Retinal pigment epithelial cell (primary cell): ENCODE data around the gene CHPT1.

Source experiments
- DNase-seq: peaks from one replicate; pipeline ENCODE4 v3.0.0-alpha.2; 2010; ENCODE audit warnings: low read depth
- H3K4me3 ChIP-seq: 2 replicates; pipeline ENCODE4 v1.5.1; 2011; ENCODE audit warnings: mild to moderate bottlenecking, low read length, control low read depth, moderate library complexity
- TF ChIP-seq, protein P1 (sequence below): conservative IDR thresholded peaks from 2 replicates; pipeline ENCODE4 v1.5.1; 2011; ENCODE audit warnings: low read depth, low read length, control low read depth, inconsistent platforms

The CHPT1 gene

DNA sequence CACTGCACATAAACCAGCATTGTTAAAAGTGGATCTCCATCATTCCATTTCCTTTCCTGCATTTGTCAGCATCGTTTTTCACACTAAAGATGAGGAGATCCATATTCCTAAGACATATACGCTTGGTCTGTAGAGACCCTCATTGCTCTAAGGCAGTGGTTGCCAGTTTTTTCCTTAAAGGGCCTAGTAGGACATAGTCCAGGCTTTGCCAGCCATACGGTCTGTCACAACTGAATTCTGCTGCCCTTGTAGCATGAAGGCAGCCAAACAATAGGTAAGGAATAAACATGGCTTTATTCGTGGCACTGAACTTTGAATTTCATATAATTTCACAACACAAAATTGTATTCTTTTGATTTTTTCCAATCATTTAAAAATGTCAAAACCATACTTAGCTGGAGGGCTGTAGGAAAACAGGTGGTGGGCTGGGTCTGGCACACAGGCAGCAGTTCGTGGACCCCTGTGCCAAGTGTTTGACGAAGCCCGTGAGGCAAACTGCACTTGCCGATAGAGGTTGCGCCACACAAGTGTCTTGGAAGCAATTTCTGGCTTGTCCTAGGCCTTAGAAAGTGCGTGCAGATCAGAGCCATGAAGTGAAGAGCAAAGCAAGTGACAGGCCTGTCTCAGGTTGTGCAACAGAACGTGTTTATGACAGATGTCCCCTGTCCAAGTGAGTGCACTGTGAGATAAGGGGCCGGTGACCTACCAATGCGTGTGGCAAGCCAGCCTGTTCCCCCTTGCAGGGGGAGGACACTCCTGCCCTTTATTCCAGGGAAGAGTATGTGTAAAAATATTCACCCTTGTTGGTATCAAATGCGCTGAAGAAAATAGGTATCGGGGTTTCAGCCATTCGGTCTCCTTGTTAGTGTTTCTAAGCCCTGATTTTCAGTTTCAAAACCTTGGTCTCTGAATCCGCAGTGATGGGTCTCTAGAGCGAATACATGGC, 916 bp upstream of the CHPT1 start:
- peak overlapping the region; percentile 82 for H3K4me3 ChIP-seq
- TF ChIP-seq, protein P1, sequence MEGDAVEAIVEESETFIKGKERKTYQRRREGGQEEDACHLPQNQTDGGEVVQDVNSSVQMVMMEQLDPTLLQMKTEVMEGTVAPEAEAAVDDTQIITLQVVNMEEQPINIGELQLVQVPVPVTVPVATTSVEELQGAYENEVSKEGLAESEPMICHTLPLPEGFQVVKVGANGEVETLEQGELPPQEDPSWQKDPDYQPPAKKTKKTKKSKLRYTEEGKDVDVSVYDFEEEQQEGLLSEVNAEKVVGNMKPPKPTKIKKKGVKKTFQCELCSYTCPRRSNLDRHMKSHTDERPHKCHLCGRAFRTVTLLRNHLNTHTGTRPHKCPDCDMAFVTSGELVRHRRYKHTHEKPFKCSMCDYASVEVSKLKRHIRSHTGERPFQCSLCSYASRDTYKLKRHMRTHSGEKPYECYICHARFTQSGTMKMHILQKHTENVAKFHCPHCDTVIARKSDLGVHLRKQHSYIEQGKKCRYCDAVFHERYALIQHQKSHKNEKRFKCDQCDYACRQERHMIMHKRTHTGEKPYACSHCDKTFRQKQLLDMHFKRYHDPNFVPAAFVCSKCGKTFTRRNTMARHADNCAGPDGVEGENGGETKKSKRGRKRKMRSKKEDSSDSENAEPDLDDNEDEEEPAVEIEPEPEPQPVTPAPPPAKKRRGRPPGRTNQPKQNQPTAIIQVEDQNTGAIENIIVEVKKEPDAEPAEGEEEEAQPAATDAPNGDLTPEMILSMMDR = no peak
- DNase-seq = no peak

DNA sequence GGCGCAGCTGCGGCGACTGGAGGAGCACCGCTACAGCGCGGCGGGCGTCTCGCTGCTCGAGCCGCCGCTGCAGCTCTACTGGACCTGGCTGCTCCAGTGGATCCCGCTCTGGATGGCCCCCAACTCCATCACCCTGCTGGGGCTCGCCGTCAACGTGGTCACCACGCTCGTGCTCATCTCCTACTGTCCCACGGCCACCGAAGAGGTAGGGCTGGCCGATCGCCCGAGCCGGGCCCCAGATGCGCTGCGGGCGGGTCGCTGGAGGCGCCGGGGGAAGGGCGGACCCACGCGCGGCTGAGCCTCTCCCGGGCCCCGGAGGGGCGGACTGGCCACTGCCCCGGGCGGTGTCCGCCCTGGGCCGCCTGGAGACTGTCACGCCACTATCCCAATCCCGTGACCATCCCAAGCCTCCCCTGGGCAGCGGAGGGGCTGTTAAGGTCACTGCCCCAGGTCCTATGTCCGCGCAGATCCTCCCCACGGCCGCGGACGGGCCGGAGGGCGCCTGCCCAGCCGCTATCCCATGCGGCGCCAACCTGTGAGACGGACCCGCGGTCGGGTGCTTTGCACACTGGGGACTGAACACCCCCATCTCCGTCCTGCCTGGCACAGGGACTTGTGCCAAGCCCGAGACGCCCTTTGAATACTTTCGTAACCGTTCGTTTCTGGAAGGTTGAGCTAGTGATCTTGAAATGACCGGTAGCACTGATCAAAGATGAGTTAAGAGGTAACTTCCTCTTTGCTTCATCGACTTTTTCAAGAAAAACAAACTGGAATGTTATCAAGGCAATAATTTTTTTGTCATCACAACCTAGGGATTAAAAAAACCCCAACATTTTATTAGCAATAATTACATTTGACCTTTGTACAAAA, 725 bp downstream of the CHPT1 start:
- DNase-seq = no peak
- H3K4me3 ChIP-seq = peak overlapping the region; percentile 82
- TF ChIP-seq, protein P1 = no peak

DNA sequence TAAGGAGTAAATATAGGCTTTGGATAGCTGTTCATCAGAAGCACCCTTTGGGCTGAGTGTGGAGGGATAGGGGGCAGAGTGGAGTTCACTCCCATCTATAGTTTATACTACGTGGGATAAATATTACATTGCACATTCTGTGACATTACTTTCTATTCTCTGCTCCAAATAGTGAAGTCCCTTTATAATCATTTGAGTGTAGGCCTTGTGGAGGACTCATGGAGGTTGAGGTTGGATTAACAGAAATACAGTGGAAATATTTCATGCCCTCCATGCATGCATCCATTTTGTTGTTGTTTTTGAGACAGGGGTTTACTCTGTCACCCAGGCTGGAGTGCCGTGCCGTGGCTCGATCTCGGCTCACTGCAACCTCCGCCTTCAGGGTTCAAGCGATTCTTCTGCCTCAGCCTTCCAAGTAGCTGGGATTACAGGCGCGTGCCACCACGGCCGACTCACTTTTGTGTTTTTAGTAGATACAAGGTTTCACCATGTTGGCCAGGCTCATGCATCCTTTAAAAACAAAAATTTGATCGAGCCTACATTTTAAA, 1.4 kb downstream of the CHPT1 start:
- DNase-seq = no peak
- TF ChIP-seq, protein P1 = peak; percentile 43
- H3K4me3 ChIP-seq = peak overlapping the region; percentile 82

DNA sequence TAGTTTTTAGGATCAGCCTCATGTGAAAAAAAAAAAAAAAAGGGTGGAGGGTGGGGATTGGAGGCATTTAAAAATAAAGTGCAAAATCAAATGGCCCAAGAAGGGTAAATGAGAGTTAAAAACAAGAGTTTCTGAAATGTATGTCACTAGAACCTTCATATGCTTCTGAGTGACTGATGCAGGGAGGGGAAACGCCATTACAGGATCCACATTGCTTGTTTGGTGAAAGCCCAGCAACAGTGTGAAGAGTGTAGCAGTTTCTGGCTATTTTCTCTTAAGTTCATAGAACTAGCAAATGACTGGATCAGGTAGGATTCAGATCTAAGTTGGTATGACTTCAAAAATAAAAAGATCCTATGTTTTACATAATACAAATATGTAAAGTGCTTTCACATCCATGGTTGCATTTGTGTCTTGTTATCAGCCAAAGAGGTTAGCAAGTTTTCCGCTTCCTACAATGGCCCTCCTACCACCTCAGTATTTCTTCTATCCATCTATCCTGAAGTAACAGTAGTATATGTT, 2.9 kb downstream of the CHPT1 start:
- no peak for DNase-seq
- TF ChIP-seq, protein P1 = no peak
- H3K4me3 ChIP-seq = no peak overlapping the region

DNA sequence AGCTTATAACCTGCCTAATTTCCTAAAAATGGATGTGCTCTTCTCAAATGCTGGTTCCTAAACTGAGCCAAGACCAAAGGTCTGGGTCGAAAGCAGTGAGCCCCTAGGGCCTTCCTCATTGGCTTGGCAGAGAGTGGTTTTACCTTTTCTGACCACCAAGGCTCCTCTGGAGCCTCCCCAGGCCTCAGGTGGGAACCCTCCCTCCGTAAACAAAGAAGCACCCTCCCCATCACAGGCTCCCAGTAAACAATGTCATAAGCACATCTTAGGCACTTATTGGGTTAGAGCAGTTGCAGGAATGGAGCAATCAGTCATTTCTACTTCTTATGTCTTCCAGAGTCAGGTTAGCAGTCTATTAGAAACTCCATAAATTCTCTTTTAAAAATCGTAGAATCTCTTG, 6.0 kb downstream of the CHPT1 start:
- no peak for DNase-seq
- no peak overlapping the region for H3K4me3 ChIP-seq
- TF ChIP-seq, protein P1 = no peak

DNA sequence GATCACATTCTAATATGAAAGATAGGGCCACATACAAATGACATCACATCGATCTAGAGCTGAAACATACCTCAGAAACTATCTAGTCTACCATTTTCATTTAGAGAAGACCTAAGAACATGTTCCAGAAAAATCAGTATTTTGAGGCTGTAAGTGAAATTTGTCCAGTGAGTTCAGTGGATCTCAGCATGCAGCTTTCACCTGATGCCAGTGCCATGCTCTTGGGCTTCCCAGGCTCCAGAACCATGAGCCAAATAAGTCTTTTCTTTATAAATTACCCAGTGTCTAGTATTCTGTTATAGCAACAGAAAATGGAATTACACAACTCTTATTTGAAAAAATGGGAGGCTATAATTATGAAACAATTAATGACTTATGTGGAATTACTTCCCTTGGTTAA, 9.0 kb downstream of the CHPT1 start:
- DNase-seq = no peak
- TF ChIP-seq, protein P1 = no peak
- no peak overlapping the region for H3K4me3 ChIP-seq
